Measurements from ENCODE around the gene IGF1R.

- TF ChIP-seq CTCF (conservative IDR thresholded peaks at IDR 0.05) = no peak
- no peak for TF ChIP-seq ZFX (IDR thresholded peaks at IDR 0.05)
These were observed 322.5 kb downstream of the IGF1R start for GRCh38 chr15:98970799-98971198.
